H1 (cell line): ENCODE measurements around the gene KCNIP3. TPM values are rescaled to one million over a fixed set of nuclear protein-coding genes. Genes with fewer than 3 reads are reported as not detected.
A peak's percentile ranks its signal among the peaks of the same experiment; 100 is the strongest.

ENCODE experiments used
- CTCF ChIA-PET: fragments of 300-600 bp; sonication (Branson Sonifier 250); formaldehyde crosslinking; loops from one replicate; lab custom pipeline; 2021; ENCODE audit not compliant: partially characterized antibody; lab: Charles Lee
- POLR2A ChIA-PET: fragments of 300-600 bp; sonication (Branson Sonifier 250); formaldehyde crosslinking; loops from one replicate; lab custom pipeline; 2021; ENCODE audit warnings: inconsistent platforms; ENCODE audit not compliant: partially characterized antibody; lab: Charles Lee
- DNase-seq, 2 experiments: peaks; one replicate each; pipeline versions ENCODE4 v3.0.0 to v3.0.0-alpha.2; 2010 to 2022; ENCODE audit warnings: low spot score in 2 of 2, low read depth in 1 of 2, mixed read lengths in 1 of 2
- FAIRE-seq: peaks from 2 replicates; lab custom pipeline; 2011; peaks lifted over from hg19 to GRCh38; lab: Jason Lieb, UNC
- H2AFZ ChIP-seq: 2 replicates; pipeline ENCODE4 v1.8.1; 2012; ENCODE audit warnings: low read length, inconsistent platforms
- H2AK5ac ChIP-seq: 2 replicates; pipeline ENCODE4 v1.6.1; 2013; ENCODE audit warnings: low read depth, low read length
- H2BK120ac ChIP-seq: replicated peaks from 2 replicates; pipeline ENCODE3; 2013; ENCODE audit warnings: low read depth, low read length, inconsistent platforms
- H2BK12ac ChIP-seq: 2 replicates; pipeline ENCODE4 v1.6.1; 2013; ENCODE audit warnings: low read depth, low read length
- H2BK15ac ChIP-seq: 2 replicates; pipeline ENCODE4 v1.6.1; 2013; ENCODE audit warnings: low read length
- H2BK20ac ChIP-seq: 2 replicates; pipeline ENCODE4 v1.6.1; 2013; ENCODE audit warnings: low read length
- H2BK5ac ChIP-seq: 2 replicates; pipeline ENCODE4 v1.6.1; 2013; ENCODE audit warnings: low read depth, low read length
- H3K14ac ChIP-seq: 2 replicates; pipeline ENCODE4 v1.6.1; 2013; ENCODE audit warnings: inconsistent platforms; ENCODE audit not compliant: insufficient read length
- H3K18ac ChIP-seq: 2 replicates; pipeline ENCODE4 v1.6.1; 2013; ENCODE audit warnings: low read length; ENCODE audit errors: extremely low read depth
- H3K23ac ChIP-seq: 2 replicates; pipeline ENCODE4 v1.6.1; 2013; ENCODE audit warnings: inconsistent platforms; ENCODE audit not compliant: insufficient read length
- H3K23me2 ChIP-seq: 2 replicates; pipeline ENCODE4 v1.6.1; 2013; ENCODE audit warnings: low read depth, low read length
- H3K27ac ChIP-seq: 2 replicates; pipeline ENCODE4 v1.6.1; 2011; ENCODE audit warnings: low read depth, low read length, inconsistent platforms
- H3K27me3 ChIP-seq, 4 experiments: replicated peaks in 1 of 4; 1 replicate in 1 of 4; 2 replicates in 3 of 4; pipeline versions ENCODE4 v1.6.1 to v1.8.1; 2011 to 2013; ENCODE audit warnings: low read length in 3 of 4, mild to moderate bottlenecking in 3 of 4, inconsistent platforms in 2 of 4, mixed read lengths in 2 of 4, moderate library complexity in 1 of 4; ENCODE audit not compliant: control insufficient read depth in 3 of 4, insufficient read depth in 3 of 4; ENCODE audit errors: extremely low read depth in 1 of 4
- H3K36me3 ChIP-seq, 4 experiments: 2 replicates each; pipeline versions ENCODE4 v1.6.1 to v1.8.1; 2011 to 2013; ENCODE audit warnings: mild to moderate bottlenecking in 4 of 4, low read length in 3 of 4, moderate library complexity in 2 of 4, control low read depth in 1 of 4, inconsistent platforms in 1 of 4; ENCODE audit not compliant: insufficient read depth in 4 of 4, control insufficient read depth in 2 of 4
- H3K4ac ChIP-seq: replicated peaks from 2 replicates; pipeline ENCODE3; 2013; ENCODE audit warnings: low read length, low read depth, mixed read lengths, inconsistent platforms; ENCODE audit not compliant: insufficient read length
- H3K4me1 ChIP-seq, 4 experiments: replicated peaks in 1 of 4; 1 replicate in 1 of 4; 2 replicates in 3 of 4; pipeline versions ENCODE4 v1.6.1 to v1.8.1; 2011 to 2013; ENCODE audit warnings: low read length in 3 of 4, inconsistent platforms in 2 of 4, mixed read lengths in 1 of 4; ENCODE audit not compliant: insufficient read depth in 4 of 4, control insufficient read depth in 3 of 4
- H3K4me2 ChIP-seq, 2 experiments: 2 replicates each; pipeline versions ENCODE4 v1.6.1 to v1.8.1; 2011 to 2013; ENCODE audit warnings: low read depth in 2 of 2, low read length in 2 of 2, control low read depth in 1 of 2, inconsistent platforms in 1 of 2, mild to moderate bottlenecking in 1 of 2; ENCODE audit not compliant: insufficient read depth in 1 of 2
- H3K4me3 ChIP-seq, 4 experiments: fragments of 200-600, 300-600 bp in 1 of 4; sonication (generic), shearing (Covaris generic), sonication (Bioruptor Twin) in 1 of 4; 2 replicates each; pipeline versions ENCODE4 v1.5.1 to v1.8.1; 2011 to 2016; ENCODE audit warnings: low read length in 4 of 4, low read depth in 3 of 4, control low read depth in 2 of 4, inconsistent platforms in 2 of 4, mild to moderate bottlenecking in 2 of 4, mixed read lengths in 1 of 4, moderate library complexity in 1 of 4; ENCODE audit not compliant: insufficient read depth in 2 of 4; ENCODE audit errors: extremely low read depth in 1 of 4
- H3K56ac ChIP-seq: replicated peaks from 2 replicates; pipeline ENCODE3; 2013; ENCODE audit warnings: low read depth, mild to moderate bottlenecking, mixed read lengths, low read length, inconsistent platforms; ENCODE audit not compliant: insufficient read length
- H3K79me1 ChIP-seq: 2 replicates; pipeline ENCODE4 v1.6.1; 2013; ENCODE audit warnings: low read depth, low read length, control low read depth
- H3K79me2 ChIP-seq, 2 experiments: 2 replicates each; pipeline versions ENCODE4 v1.6.1 to v1.8.1; 2012 to 2013; ENCODE audit warnings: low read length in 2 of 2, mild to moderate bottlenecking in 2 of 2, inconsistent platforms in 1 of 2; ENCODE audit not compliant: insufficient read depth in 2 of 2, control insufficient read depth in 1 of 2
- H3K9ac ChIP-seq, 4 experiments: replicated peaks in 1 of 4; 1 replicate in 1 of 4; 2 replicates in 3 of 4; pipeline versions ENCODE4 v1.6.1 to v1.8.1; 2011 to 2013; ENCODE audit warnings: low read depth in 3 of 4, low read length in 3 of 4, control low read depth in 2 of 4, mild to moderate bottlenecking in 2 of 4, moderate library complexity in 2 of 4, inconsistent platforms in 1 of 4; ENCODE audit errors: extremely low read depth in 1 of 4
- H3K9me3 ChIP-seq, 2 experiments: 2 replicates each; pipeline versions ENCODE4 v1.6.1 to v1.8.1; 2012 to 2013; ENCODE audit warnings: mild to moderate bottlenecking in 2 of 2, moderate library complexity in 2 of 2, control low read depth in 1 of 2, inconsistent platforms in 1 of 2, low read depth in 1 of 2, low read length in 1 of 2, mixed read lengths in 1 of 2; ENCODE audit not compliant: insufficient read depth in 2 of 2
- H4K20me1 ChIP-seq, 2 experiments: replicated peaks in 1 of 2; 2 replicates each; pipeline versions ENCODE3 to v1.8.1; 2011 to 2013; ENCODE audit warnings: inconsistent platforms in 2 of 2, low read length in 2 of 2, mild to moderate bottlenecking in 1 of 2; ENCODE audit not compliant: insufficient read depth in 2 of 2, control insufficient read depth in 1 of 2
- H4K5ac ChIP-seq: 2 replicates; pipeline ENCODE4 v1.6.1; 2013; ENCODE audit warnings: low read length, low read depth, mixed read lengths, inconsistent platforms; ENCODE audit not compliant: insufficient read length
- H4K8ac ChIP-seq: 2 replicates; pipeline ENCODE4 v1.8.0; 2013; ENCODE audit warnings: mild to moderate bottlenecking, moderate library complexity, low read length, inconsistent platforms; ENCODE audit not compliant: insufficient read depth; ENCODE audit errors: extremely low read depth
- H4K91ac ChIP-seq: replicated peaks from 2 replicates; pipeline ENCODE3; 2013; ENCODE audit warnings: low read length, mixed read lengths, inconsistent platforms; ENCODE audit not compliant: insufficient read length
- WGBS, 2 experiments: shearing (Covaris generic) in 1 of 2; methylation state at CpG; one replicate each; pipeline versions ENCODE4 v1.1.6 to v1.1.7; 2013 to 2015; ENCODE audit warnings: low lambda C conversion rate in 2 of 2, mixed read lengths in 2 of 2, inconsistent platforms in 1 of 2, low coverage in 1 of 2, missing lambda C conversion rate in 1 of 2; ENCODE audit not compliant: insufficient replicate concordance in 2 of 2, insufficient coverage in 1 of 2, insufficient read length in 1 of 2; ENCODE audit errors: extremely low coverage in 1 of 2, missing lambda C conversion rate in 1 of 2; 5-methylcytosine and 5-hydroxymethylcytosine counted together
- polyA plus RNA-seq, 7 experiments: library from polyadenylated mRNA; depleted of rRNA in 3 of 7; stranded (reverse) in 5 of 7; unstranded in 2 of 7; fragments of >200 nt in 5 of 7; fragments of 200-250 nt in 2 of 7; gene quantifications; 1 replicate in 5 of 7; 2 replicates in 1 of 7; 4 replicates in 1 of 7; pipeline versions ENCODE4 v1.2.1 to v1.2.3, GENCODE V29; 2011 to 2013; ENCODE audit warnings: missing spikeins in 2 of 7, mixed read lengths in 2 of 7
- total RNA-seq: library from RNA; stranded (reverse); fragmentation: NEBNext Ultra II Directional; extraction: Animal tissue kit (Norgen Biotek cat#: 25700); gene quantifications from 2 replicates; pipeline ENCODE4 v1.2.1, GENCODE V29; 2021

KCNIP3 gene
- total and polyA plus RNA-seq, 2 of the 8 experiments (the other 6 are each of a cell fraction or from before 2014, with no cell fraction given): 0.33 to 1.9 TPM

DNA sequence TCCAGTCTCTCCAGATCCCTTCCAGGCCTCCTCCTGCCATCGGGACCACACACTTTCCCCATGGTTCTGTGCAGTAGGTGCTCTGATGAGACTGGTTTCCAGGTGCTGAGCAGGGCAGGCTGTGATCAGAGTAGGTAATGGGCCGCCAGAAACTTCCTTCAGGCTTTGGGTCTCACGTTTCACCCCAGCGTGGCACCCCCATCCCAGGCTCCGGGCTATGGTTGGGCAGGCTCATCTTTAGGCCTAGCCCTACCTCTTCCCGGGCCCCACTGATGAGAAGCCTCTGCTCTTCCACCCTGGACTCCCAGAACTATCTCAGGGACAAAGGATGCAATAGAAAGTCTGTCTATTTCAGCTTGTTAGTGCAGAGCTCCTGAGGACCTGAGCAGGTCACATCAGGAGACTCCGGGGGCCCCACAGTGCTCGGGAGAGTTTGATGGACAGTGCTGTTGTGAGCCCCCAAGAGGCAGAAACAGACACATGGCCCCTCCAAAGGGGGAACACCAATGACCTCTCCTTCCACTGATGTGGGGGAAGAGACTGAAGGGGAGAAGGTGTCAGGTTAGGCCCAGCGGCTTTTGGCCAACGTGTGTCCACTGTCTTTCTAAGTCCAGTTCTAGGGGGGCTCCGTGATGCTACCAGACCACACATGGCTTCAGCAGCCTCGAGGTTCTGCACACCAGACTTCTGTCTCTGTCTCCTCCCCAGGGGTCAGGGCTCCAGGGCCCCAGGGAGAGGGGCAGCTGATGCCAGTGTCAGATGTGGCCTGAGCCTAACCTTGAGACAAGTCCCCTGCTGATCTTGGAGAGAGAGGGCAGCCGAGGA lies 28.7 kb upstream of the KCNIP3 start:
- H2AFZ ChIP-seq: no peak overlapping the region
- no peak overlapping the region for H3K9ac ChIP-seq
- no peak overlapping the region for H4K8ac ChIP-seq
- H3K56ac ChIP-seq: no peak overlapping the region
- H3K18ac ChIP-seq: no peak overlapping the region
- H2BK120ac ChIP-seq: no peak overlapping the region
- DNase-seq (peak in 1 of 2 experiments; percentile 17), FAIRE-seq (no peak)
- no peak overlapping the region for H3K14ac ChIP-seq
- no peaks in the 10 kb centered on the region for H3K79me2 ChIP-seq
- no peaks in the 10 kb centered on the region; the same call in 1 of the 2 replicates for H3K79me1 ChIP-seq
- no peak overlapping the region for H2AK5ac ChIP-seq
- no peak overlapping the region for H3K23ac ChIP-seq
- no peak overlapping the region for H4K91ac ChIP-seq
- no peak overlapping the region for H3K27ac ChIP-seq
- no peak overlapping the region for H3K4me2 ChIP-seq
- no peak overlapping the region for H3K4ac ChIP-seq
- H4K5ac ChIP-seq: no peak overlapping the region
- peaks cover 70 to 89% of the 10 kb centered on the region in 2 experiments for H3K9me3 ChIP-seq
- H3K23me2 ChIP-seq: no peaks in the 10 kb centered on the region; the same call in 1 of the 2 replicates
- H3K27me3 ChIP-seq: no peaks in the 10 kb centered on the region
- no peak overlapping the region for H3K4me3 ChIP-seq
- no peak overlapping the region for H2BK15ac ChIP-seq
- no peak overlapping the region for H2BK12ac ChIP-seq
- ChIA-PET CTCF (interaction anchor here (0.6 kb wide), 1 partner anchor 20 kb away, joined by 3 read pairs; no protein-coding TSS in a partner anchor), POLR2A (no interaction called here)
- no peaks in the 10 kb centered on the region for H4K20me1 ChIP-seq
- peaks cover 0 to 2% (median 0%) of the 10 kb centered on the region in 4 experiments; a peak in 1 of 7 replicates for H3K4me1 ChIP-seq
- no peak overlapping the region for H2BK5ac ChIP-seq
- WGBS, 2 experiments: 87% methylated on average over 10 of the region's 13 CpGs; no CpG with 5 or more reads in 1 of the 2 experiments
- H2BK20ac ChIP-seq: no peak overlapping the region
- no peaks in the 10 kb centered on the region for H3K36me3 ChIP-seq
